SK-N-SH (cell line): Measurements from ENCODE around the gene DSC3. TPM values are rescaled to one million over a fixed set of nuclear protein-coding genes. Genes with fewer than 3 reads are reported as not detected.

Experiments
- CTCF ChIA-PET: fragments of 300-600, 350-600 bp; formaldehyde crosslinking; extraction: SDS; loops from one replicate; lab custom pipeline; 2021; lab: Yijun Ruan, JAX
- POLR2A ChIA-PET: fragments of 350-600 bp; sonication (Branson Sonifier 250); formaldehyde crosslinking; extraction: SDS; loops from one replicate; lab custom pipeline; 2020; ENCODE audit warnings: antibody characterized with exemption, inconsistent platforms; lab: Yijun Ruan, JAX
- DNase-seq: peaks from one replicate; pipeline ENCODE4 v3.0.0; 2012
- H2AFZ ChIP-seq: fragments of 200-600 bp; sonication (generic); 2 replicates; pipeline ENCODE4 v1.8.1; 2016; ENCODE audit warnings: antibody characterized with exemption, mild to moderate bottlenecking, low read depth
- H3F3A ChIP-seq: fragments of 200-600 bp; sonication (generic); replicated peaks from 2 replicates; pipeline ENCODE3; 2016; ENCODE audit warnings: antibody characterized with exemption, mild to moderate bottlenecking; ENCODE audit not compliant: insufficient read depth
- H3K27ac ChIP-seq, 2 experiments: fragments of 200-500 bp in 1 of 2; fragments of 200-600 bp in 1 of 2; sonication (Bioruptor generic) in 1 of 2; sonication (generic), shearing (Covaris generic) in 1 of 2; 2 replicates each; pipeline versions ENCODE4 v1.5.1 to v1.6.1; 2014 to 2016; ENCODE audit warnings: low read depth in 2 of 2, inconsistent platforms in 1 of 2, low read length in 1 of 2, mild to moderate bottlenecking in 1 of 2, mixed read lengths in 1 of 2
- H3K27me3 ChIP-seq: fragments of 200-600 bp; sonication (generic), shearing (Covaris generic); 2 replicates; pipeline ENCODE4 v1.6.1; 2016; ENCODE audit warnings: mixed run types; ENCODE audit not compliant: insufficient read depth
- H3K36me3 ChIP-seq, 2 experiments: fragments of 200-500 bp in 1 of 2; fragments of 200-600 bp in 1 of 2; sonication (Bioruptor generic) in 1 of 2; sonication (generic) in 1 of 2; replicated peaks in 1 of 2; 2 replicates each; pipeline versions ENCODE3 to v1.5.1; 2014 to 2016; ENCODE audit warnings: low read length in 1 of 2, mild to moderate bottlenecking in 1 of 2; ENCODE audit not compliant: insufficient read depth in 2 of 2, control insufficient read depth in 1 of 2
- H3K4me1 ChIP-seq, 2 experiments: fragments of 200-500 bp in 1 of 2; fragments of 200-600 bp in 1 of 2; sonication (Bioruptor generic) in 1 of 2; sonication (generic), shearing (Covaris generic) in 1 of 2; 2 replicates each; pipeline versions ENCODE4 v1.5.1 to v1.6.1; 2014 to 2016; ENCODE audit warnings: low read depth in 1 of 2, low read length in 1 of 2, mixed run types in 1 of 2; ENCODE audit not compliant: insufficient read depth in 2 of 2, control insufficient read depth in 1 of 2
- H3K4me2 ChIP-seq: fragments of 200-600 bp; sonication (generic), shearing (Covaris generic); 2 replicates; pipeline ENCODE4 v1.6.1; 2017; ENCODE audit warnings: mixed run types
- H3K4me3 ChIP-seq, 2 experiments: fragments of 200-500 bp in 1 of 2; fragments of 200-600 bp in 1 of 2; sonication (Bioruptor generic) in 1 of 2; sonication (generic), shearing (Covaris generic) in 1 of 2; 2 replicates each; pipeline versions ENCODE4 v1.5.1 to v1.8.1; 2014 to 2016; ENCODE audit warnings: low read depth in 2 of 2, inconsistent platforms in 1 of 2, low read length in 1 of 2, mild to moderate bottlenecking in 1 of 2, mixed read lengths in 1 of 2, moderate library complexity in 1 of 2
- H3K79me2 ChIP-seq: fragments of 200-600 bp; sonication (generic); 2 replicates; pipeline ENCODE4 v1.8.1; 2017; ENCODE audit warnings: mild to moderate bottlenecking; ENCODE audit not compliant: insufficient read depth
- H3K9ac ChIP-seq: fragments of 200-600 bp; sonication (generic); 2 replicates; pipeline ENCODE4 v1.6.1; 2017; ENCODE audit warnings: mixed run types
- H3K9me2 ChIP-seq: fragments of 200-600 bp; sonication (generic); 2 replicates; pipeline ENCODE4 v1.6.1; 2017; ENCODE audit warnings: mixed run types
- H3K9me3 ChIP-seq: fragments of 200-600 bp; sonication (generic); 2 replicates; pipeline ENCODE4 v1.6.1; 2017; ENCODE audit warnings: mixed run types, mild to moderate bottlenecking, moderate library complexity
- H4K20me1 ChIP-seq: fragments of 200-600 bp; sonication (generic); 2 replicates; pipeline ENCODE4 v1.6.1; 2017; ENCODE audit warnings: mild to moderate bottlenecking, mixed run types; ENCODE audit not compliant: insufficient read depth
- CHD2 ChIP-seq: fragments of 150-350 bp; IDR thresholded peaks from 2 replicates; pipeline ENCODE4 v1.6.1; 2018; ENCODE audit warnings: low read length; ENCODE audit not compliant: partially characterized antibody
- CTCF ChIP-seq: fragments of 200-600 bp; sonication (generic); IDR thresholded peaks from 2 replicates; pipeline ENCODE4 v1.6.1; 2017; ENCODE audit warnings: antibody characterized with exemption, mild to moderate bottlenecking, moderate library complexity
- EP300 ChIP-seq, 2 experiments: IDR thresholded peaks; 2 replicates each; pipeline versions ENCODE4 v1.4.0 to v1.6.1; 2012; ENCODE audit warnings: borderline replicate concordance in 1 of 2, low read depth in 1 of 2, low read length in 1 of 2
- FOXJ3 ChIP-seq: sonication (generic); formaldehyde crosslinking; IDR thresholded peaks from 2 replicates; pipeline ENCODE4 v1.5.1; 2020; ENCODE audit warnings: mild to moderate bottlenecking, missing genetic modification reagents
- GABPA ChIP-seq: IDR thresholded peaks from 2 replicates; pipeline ENCODE4 v1.4.0; 2012; ENCODE audit warnings: low read depth, mild to moderate bottlenecking
- GATA2 ChIP-seq: sonication (generic); formaldehyde crosslinking; IDR thresholded peaks from 2 replicates; pipeline ENCODE4 v1.5.0; 2020; ENCODE audit warnings: mild to moderate bottlenecking, missing genetic modification reagents
- IRF3 ChIP-seq: fragments of 150-350 bp; IDR thresholded peaks from 2 replicates; pipeline ENCODE4 v1.6.1; 2016; ENCODE audit warnings: mild to moderate bottlenecking, low read depth, low read length
- NRF1 ChIP-seq: IDR thresholded peaks from 2 replicates; pipeline ENCODE4 v1.6.1; 2012; ENCODE audit warnings: low read depth, mild to moderate bottlenecking, low read length
- RCOR1 ChIP-seq: fragments of 150-350 bp; IDR thresholded peaks from 2 replicates; pipeline ENCODE4 v1.6.1; 2017; ENCODE audit warnings: antibody characterized with exemption, low read length
- REST ChIP-seq: IDR thresholded peaks from 2 replicates; pipeline ENCODE4 v1.6.1; 2012; ENCODE audit warnings: mild to moderate bottlenecking, low read depth, low read length, moderate library complexity
- RXRA ChIP-seq: IDR thresholded peaks from 2 replicates; pipeline ENCODE4 v1.4.0; 2012; ENCODE audit warnings: low read depth, mild to moderate bottlenecking, borderline replicate concordance
- SIN3A ChIP-seq: IDR thresholded peaks from 2 replicates; pipeline ENCODE4 v1.6.1; 2012; ENCODE audit warnings: low read depth, mild to moderate bottlenecking, low read length, moderate library complexity, borderline replicate concordance
- TAF1 ChIP-seq: IDR thresholded peaks from 2 replicates; pipeline ENCODE4 v1.6.1; 2012; ENCODE audit warnings: low read depth, mild to moderate bottlenecking, low read length, moderate library complexity, borderline replicate concordance
- YY1 ChIP-seq: IDR thresholded peaks from 2 replicates; pipeline ENCODE4 v1.4.0; 2012; ENCODE audit warnings: low read depth, mild to moderate bottlenecking
- WGBS: methylation state at CpG from one replicate; pipeline ENCODE4 v1.1.6; 2017; ENCODE audit warnings: low lambda C conversion rate; 5-methylcytosine and 5-hydroxymethylcytosine counted together
- polyA plus RNA-seq, 3 experiments: library from polyadenylated mRNA; depleted of rRNA; stranded (reverse); fragments of >200 nt; gene quantifications; 2 replicates each; pipeline ENCODE4 v1.2.3, GENCODE V29; 2012
- TF ChIP-seq, protein P1 (sequence below): IDR thresholded peaks from 2 replicates; pipeline ENCODE4 v1.4.0; 2012; ENCODE audit warnings: low read depth

Gene DSC3
- polyA plus RNA-seq, 1 of the 3 experiments (the other 2 are of a cell fraction): not detected

- Histone ChIP-seq H3K9me3 (no peaks in the 10 kb centered on the region; the same call in 1 of the 2 replicates), H3K27me3 (no peaks in the 10 kb centered on the region; the same call in 1 of the 2 replicates), H3K27ac (no peak overlapping the region), H3F3A (no peaks in the 10 kb centered on the region), H3K4me2 (no peak overlapping the region), H3K9me2 (no peaks in the 10 kb centered on the region), H3K4me3 (no peak overlapping the region), H4K20me1 (no peaks in the 10 kb centered on the region), H3K79me2 (no peaks in the 10 kb centered on the region), H3K9ac (no peak overlapping the region), H3K36me3 (no peaks in the 10 kb centered on the region), H3K4me1 (no peaks in the 10 kb centered on the region), H2AFZ (no peak overlapping the region)
- no peak for DNase-seq
- TF ChIP-seq RCOR1: no peak
- TF ChIP-seq, protein P1, sequence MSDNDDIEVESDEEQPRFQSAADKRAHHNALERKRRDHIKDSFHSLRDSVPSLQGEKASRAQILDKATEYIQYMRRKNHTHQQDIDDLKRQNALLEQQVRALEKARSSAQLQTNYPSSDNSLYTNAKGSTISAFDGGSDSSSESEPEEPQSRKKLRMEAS: no peak
- no peak for TF ChIP-seq FOXJ3
- no peak for TF ChIP-seq REST
- TF ChIP-seq RXRA: no peak
- no peak for TF ChIP-seq IRF3
- no peak for TF ChIP-seq YY1
- TF ChIP-seq CHD2: no peak
- no peak for TF ChIP-seq NRF1
- no peak for TF ChIP-seq SIN3A
- no peak for TF ChIP-seq CTCF
- no peak for TF ChIP-seq TAF1
- no peak for TF ChIP-seq GABPA
- no peak for TF ChIP-seq GATA2 (CRISPR knock-in tag)
- no peak for TF ChIP-seq EP300 (IDR thresholded peaks at IDR 0.05; ENCODE audit: borderline replicate concordance in 1 of 2, low read depth in 1 of 2, low read length in 1 of 2)
- ChIA-PET POLR2A (no interaction called here), CTCF (interaction anchor here (1.1 kb wide), 1 partner anchor 30 kb away, joined by 3 read pairs; no protein-coding TSS in a partner anchor)
- 11% methylated on average over 8 of the region's 8 CpGs for WGBS
Measured at GRCh38 chr18:30999887-31000628, 42.5 kb downstream of the DSC3 start.
